Dedifferentiated amniotic fluid mesenchymal stem cell (primary cell): ENCODE data around the gene USP14.

Experiments used
- DNase-seq: peaks from one replicate; pipeline ENCODE4 v3.0.0-alpha.2; 2016; ENCODE audit errors: extremely low spot score

The USP14 gene

DNA sequence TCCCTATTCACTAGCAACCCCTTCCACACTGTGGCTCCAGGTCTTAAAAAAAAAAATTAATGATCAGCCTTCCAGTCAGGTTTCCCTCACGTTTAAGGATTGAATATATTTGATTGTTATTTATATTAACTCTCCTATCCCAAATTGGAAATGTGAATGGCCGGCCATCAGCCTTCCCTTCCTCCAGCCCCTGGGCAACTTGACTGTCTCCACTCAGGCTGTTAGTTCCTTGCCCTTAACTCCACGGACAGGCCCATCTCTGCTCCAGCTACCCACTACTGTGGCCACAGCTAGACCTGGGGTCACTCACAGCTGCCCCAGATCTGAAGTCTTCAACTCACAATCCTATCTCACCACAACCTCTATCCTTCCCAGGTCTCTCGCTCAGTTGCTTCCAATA is 69.5 kb downstream of the USP14 start:
- no peak for DNase-seq

DNA sequence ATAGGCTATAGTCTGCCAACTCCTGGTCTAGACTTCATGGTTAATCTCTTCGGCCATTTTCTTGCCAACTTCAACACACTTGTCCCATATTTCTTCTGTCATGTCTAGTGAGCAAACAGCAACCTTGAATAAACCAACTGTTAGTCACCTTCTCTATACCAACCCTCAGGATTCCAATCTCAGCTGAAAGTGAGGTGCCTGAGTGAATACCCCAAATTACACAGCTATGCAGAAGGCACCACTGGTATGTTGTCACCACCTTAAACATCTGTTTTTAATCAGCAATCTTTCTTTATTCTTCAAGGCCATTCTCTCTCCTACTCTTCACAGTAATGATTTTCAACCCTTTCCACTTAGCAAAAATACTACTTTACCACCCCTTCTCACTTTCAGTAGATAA is 70.2 kb downstream of the USP14 start:
- DNase-seq: no peak

DNA sequence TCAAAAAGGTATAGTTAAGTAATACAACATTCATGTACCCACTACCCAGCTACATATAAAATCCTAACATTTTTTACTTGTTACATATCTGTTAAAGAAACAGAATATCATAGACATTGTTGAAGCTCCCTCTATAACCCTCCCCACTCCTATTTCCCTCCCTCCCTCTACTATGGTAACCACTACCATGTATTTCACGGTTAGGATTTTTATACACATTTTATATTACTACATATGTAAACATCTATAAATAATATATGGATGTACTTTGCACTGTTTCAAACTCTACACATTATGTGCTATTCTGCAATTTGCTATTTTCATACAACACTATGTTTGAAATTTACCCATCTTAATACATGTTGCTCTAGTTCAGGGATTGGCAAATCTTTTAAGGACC is 73.2 kb downstream of the USP14 start:
- DNase-seq: no peak

DNA sequence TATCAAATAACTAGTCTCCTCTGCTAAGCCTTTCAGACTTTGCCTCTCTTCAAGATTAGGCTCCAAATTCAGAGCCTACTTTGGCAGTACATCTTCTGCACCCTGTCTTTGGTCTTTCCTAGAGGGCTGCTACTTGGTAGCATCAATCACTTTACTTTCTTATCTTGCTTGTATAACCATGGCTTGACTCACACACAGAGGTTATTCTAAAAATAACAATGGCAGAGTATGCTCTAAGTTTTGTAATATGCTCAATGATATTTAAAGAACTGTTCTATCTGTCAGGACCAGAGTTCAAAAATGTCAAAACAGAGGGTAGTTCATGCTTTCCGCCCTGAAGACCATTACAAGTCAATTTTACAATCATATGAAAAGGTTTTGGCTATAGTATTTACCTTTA is 81.8 kb downstream of the USP14 start:
- DNase-seq: no peak

DNA sequence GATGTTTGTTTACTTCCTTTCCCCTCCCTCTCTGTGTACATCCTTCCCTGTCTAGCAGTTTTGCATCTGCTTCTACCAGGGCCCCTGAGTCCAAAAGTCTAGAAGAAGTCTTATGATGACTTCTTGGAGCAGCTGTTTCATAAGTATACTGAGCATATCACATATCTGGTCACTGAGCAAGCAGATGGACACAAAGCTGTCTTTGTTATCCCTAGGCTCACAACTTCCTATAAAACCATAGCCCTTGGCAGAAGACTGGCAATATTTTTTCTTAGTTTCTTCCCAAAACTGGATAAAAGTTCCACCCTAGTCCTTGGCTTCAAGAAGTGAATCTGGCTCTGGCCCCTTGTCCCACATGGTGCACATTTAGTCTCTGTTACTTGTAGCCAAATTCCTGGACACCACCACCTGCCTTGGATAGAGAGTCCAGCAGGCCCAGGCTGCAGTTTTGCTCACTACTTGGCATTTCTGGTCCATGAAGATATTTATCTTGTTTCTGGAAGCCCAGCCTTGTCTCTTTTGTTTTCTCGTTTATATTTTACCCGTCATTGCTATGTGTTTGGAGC is 87.0 kb downstream of the USP14 start:
- DNase-seq: no peak

DNA sequence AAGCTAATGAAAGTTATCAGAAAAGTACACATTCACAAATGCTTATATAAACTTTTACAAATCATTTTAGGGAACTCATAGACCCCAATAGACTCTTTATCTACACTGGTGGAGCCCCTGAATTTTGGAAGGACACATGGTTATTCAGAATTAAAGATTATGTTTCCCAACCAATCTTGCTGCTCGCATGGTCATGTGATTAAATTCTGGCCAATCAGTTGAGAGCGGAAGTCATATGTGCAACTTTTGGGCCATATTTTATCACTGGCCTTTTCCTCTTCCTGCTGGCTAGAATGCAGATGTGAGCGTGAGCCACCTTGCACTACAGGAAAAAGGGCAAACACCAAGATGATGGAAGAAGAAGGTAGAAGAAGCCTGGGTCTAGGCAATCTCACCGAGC is 89.7 kb downstream of the USP14 start:
- no peak for DNase-seq

DNA sequence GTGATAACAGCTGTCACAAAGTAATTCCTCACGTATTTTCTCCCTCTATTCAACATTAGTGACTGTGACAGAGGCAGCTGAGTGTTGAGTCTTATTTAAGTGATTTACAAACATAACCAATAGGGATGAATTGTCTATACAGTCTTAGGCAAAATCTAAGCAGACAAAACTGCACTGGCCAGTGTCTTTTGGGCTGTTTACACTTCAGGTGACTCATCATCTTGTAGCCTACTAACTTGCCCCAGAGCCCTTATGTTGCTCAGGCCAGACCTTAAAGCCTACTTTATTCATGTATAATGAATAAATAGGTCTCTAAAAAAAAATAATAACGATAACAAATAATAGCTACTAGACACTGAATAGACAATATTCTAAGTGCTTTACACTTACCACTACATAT is 92.3 kb downstream of the USP14 start:
- no peak for DNase-seq

DNA sequence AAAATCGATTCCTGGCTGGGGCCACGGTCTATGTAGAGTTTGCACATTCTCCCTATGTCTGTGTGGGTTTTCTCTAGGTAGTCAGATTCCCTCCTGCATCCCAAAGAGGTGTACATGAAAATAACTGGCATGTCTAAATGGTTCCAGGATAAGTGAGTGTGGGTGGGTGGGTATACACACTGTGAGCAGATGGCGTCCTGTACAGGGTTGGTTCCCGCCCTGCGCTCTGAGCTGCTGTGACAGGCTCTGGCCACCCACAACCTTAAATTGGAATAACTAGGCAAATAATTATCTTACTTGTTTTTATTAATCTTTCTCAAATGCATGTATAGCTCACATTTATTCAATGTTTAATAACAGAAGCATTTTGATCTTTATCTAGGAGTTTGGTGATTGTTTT is 93.2 kb downstream of the USP14 start:
- no peak for DNase-seq

DNA sequence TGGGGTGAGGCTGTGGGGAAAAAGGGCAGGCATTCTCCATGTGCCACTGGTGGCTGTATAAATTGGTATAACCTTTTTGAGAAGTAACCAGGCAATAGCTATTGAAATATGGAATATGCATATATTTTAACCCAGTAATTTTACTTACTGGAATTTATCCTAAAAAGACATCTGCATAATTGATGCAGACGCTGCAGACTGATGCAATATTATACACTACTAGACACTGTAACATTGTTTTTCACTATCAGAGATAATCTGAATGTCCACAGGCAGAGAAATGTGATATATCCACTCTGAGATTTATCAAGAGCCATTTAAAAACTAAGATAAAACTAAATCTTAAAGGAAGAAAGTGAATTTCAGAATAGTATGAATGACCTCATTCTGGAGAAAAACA is 94.8 kb downstream of the USP14 start:
- no peak for DNase-seq

DNA sequence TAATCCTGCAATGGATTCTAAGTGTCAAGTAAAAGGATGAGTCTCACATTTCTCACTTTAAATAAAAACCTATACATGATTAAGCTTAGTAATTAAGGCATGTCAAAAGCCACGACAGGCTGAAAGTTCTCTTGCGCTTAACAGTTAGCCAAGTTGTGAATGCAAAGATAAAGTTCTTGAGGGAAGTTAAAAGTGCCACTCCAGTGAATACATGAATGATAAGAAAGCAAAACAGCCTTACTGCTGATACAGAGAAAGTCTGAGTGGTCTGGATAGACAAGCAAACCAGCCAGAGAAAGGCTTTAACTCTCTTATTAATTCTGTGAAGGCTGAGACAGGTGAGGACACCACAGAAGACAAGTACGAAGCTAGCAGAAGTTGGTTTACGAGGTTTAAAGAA is 96.8 kb downstream of the USP14 start:
- DNase-seq: no peak

DNA sequence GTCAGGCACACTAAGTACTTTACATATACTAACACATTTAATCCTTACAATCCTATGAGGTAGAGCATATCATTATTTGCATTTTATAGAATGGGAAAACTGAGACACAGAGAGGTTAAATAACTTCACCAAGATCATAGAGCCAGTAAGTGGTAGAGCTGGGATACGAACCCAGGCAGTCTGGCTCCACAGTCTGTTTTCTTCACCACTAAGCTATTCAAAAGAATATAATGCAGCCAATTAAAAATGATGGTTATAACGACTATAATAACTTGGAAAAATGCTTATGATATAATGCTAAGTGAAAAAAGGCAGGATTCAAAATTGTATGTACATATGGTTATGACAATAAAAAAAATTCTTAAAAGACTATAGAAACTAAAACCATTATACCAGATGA is 102.2 kb downstream of the USP14 start:
- no peak for DNase-seq

DNA sequence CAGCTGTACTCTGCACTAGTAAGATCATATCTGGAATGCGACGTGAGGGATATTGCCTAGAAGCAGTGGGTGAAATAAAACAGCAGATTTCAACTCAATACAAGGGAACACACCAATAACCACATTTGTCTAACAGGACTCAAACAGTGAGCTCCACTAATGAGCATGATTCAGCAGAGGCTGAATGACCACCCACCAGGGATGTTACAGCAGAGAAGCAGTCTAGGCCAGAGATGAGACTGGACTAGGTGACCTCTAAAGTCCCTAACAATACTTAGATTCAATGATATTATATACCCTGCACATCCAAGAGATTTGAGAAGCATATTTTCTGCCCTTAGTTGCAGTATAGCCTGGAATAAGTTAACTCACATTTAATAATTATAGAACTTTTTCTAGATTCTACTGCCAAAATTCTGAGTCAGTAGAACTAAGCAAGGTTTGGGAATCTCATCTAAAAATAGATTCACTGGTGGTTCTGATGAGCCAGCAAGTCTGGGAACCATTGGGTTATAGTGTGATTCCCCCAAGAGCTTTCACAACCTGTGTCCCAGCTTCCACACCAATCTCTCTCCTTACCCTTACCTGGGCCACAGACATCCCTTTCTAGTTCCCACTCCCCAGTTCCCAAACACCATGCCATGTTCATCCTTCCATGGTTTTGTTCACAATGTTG is 103.2 kb downstream of the USP14 start:
- no peak for DNase-seq
